NCI-H146 treated with DMSO at 0.1 percent for 48 hours (cell line): ENCODE measurements around the gene COMMD9.

ENCODE experiments used
- DNase-seq: peaks from one replicate; lab custom pipeline; 2025; ENCODE audit not compliant: unreplicated experiment; lab: John Stamatoyannopoulos, UW

Gene COMMD9

GRCh38 chr11:36224209-36224882, 64.9 kb downstream of the COMMD9 start:
- DNase-seq: no peak

- DNase-seq: no peak
These were observed 66.2 kb downstream of the COMMD9 start for GRCh38 chr11:36222831-36223635.
